Left lung (tissue), 10 donors: ENCODE data around the gene SMIM38. TPM values are rescaled to one million over a fixed set of nuclear protein-coding genes. Genes with fewer than 3 reads are reported as not detected.
"Not testable (repeated sequence)": the region's sequence is repeated elsewhere in the genome, so short reads cannot be mapped to it uniquely, and the experiment has no call there.

Experiments
- ATAC-seq: fragments of 200-7000 bp; cut with Tn5 transposase; one replicate; pipeline ENCODE4 v1.9.1; 2020; ENCODE audit warnings: moderate library complexity
- DNase-seq, 4 donors: peaks; one replicate each; pipeline ENCODE4 v3.0.0-alpha.2; 2013 to 2020
- H3K27ac ChIP-seq, 2 donors: fragments of 200-600 bp; sonication (generic) in 1 of 2; one replicate each; pipeline versions ENCODE4 v1.5.0 to v1.8.0; 2020 to 2021
- H3K27me3 ChIP-seq, 2 donors: fragments of 200-600 bp; sonication (generic) in 1 of 2; one replicate each; pipeline versions ENCODE4 v1.5.0 to v1.8.0; 2020 to 2021
- H3K36me3 ChIP-seq, 2 donors: fragments of 200-600 bp; sonication (generic) in 1 of 2; one replicate each; pipeline versions ENCODE4 v1.5.0 to v1.8.0; 2020 to 2021
- H3K4me1 ChIP-seq, 2 donors: fragments of 200-600 bp; one replicate each; pipeline ENCODE4 v1.8.0; 2021
- H3K4me3 ChIP-seq, 2 donors: fragments of 200-600 bp; sonication (generic) in 1 of 2; one replicate each; pipeline versions ENCODE4 v1.5.0 to v1.8.0; 2020 to 2021; ENCODE audit warnings: mild to moderate bottlenecking in 1 of 2
- H3K9me3 ChIP-seq, 2 donors: fragments of 200-600 bp; sonication (generic) in 1 of 2; one replicate each; pipeline versions ENCODE4 v1.5.0 to v1.8.0; 2020 to 2021
- CTCF ChIP-seq, 2 donors: fragments of 200-600 bp; sonication (generic) in 1 of 2; IDR thresholded peaks; one replicate each; pipeline versions ENCODE4 v1.5.0 to v1.8.0; 2021; ENCODE audit warnings: antibody characterized with exemption in 2 of 2
- intact Hi-C, 2 donors: fragments of 100-400 bp; cut with DNase I; formaldehyde crosslinking; loops; one replicate each; pipeline versions ENCODE4 v1.11.2 to v1.14.2; 2022
- polyA plus RNA-seq, 6 donors: library from polyadenylated mRNA; unstranded; fragments of 120-200 nt; gene quantifications; one replicate each; pipeline ENCODE4 v1.2.1, GENCODE V29; 2013; ENCODE audit not compliant: insufficient read length in 6 of 6
- total RNA-seq, 2 donors: library from RNA; stranded (reverse); fragmentation: NEBNext Ultra II Directional; extraction: Animal tissue kit (Norgen Biotek cat#: 25700); gene quantifications; one replicate each; pipeline ENCODE4 v1.2.1, GENCODE V29; 2021
- donor health status: DM: no; HTN: yes; CAD: no.
- donor health status: DM: no; HTN: no; CAD: no.

The SMIM38 gene
- total and polyA plus RNA-seq, 8 donors, result 0.09 to 1.3 (median 0.68) TPM

GRCh38 chr11:69131121-69131566 lies 24.6 kb upstream of the SMIM38 start:
- intact Hi-C loops, result no loop called here

GRCh38 chr11:69131644-69132300 lies 24.0 kb upstream of the SMIM38 start:
- intact Hi-C loops, result no loop called here
- H3K27me3 ChIP-seq, result no peaks in the 10 kb centered on the region
- no peak overlapping the region for H3K27ac ChIP-seq

More at GRCh38 chr11:69131121-69131566, 24.6 kb upstream of the SMIM38 start:
- ATAC-seq (peak; percentile 20), DNase-seq (peak in 1 of 4 donors; percentile 17)
- Histone ChIP-seq H3K4me3 (no peak overlapping the region), H3K4me1 (peaks cover 0 to 7% of the 10 kb centered on the region in 2 donors), H3K27ac (no peak overlapping the region), H3K27me3 (no peaks in the 10 kb centered on the region), H3K36me3 (no peaks in the 10 kb centered on the region), H3K9me3 (peaks cover 0 to 8% of the 10 kb centered on the region in 2 donors)
- TF ChIP-seq CTCF (IDR thresholded peaks at IDR 0.05), result no peak

GRCh38 chr11:69132301-69132670 lies 23.4 kb upstream of the SMIM38 start:
- no peak overlapping the region for H3K27ac ChIP-seq
- no peaks in the 10 kb centered on the region for H3K36me3 ChIP-seq
- H3K9me3 ChIP-seq, result peaks cover 0 to 8% of the 10 kb centered on the region in 2 donors
- TF ChIP-seq CTCF (IDR thresholded peaks at IDR 0.05), result no peak
- no peaks in the 10 kb centered on the region for H3K27me3 ChIP-seq
- intact Hi-C loops, result no loop called here
- H3K4me3 ChIP-seq, result no peak overlapping the region
- DNase-seq (peak in 1 of 4 donors; percentile 22), ATAC-seq (no peak)
- peaks cover 0 to 7% of the 10 kb centered on the region in 2 donors for H3K4me1 ChIP-seq

More at GRCh38 chr11:69131644-69132300, 24.0 kb upstream of the SMIM38 start:
- DNase-seq (peak in 3 of 4 donors; percentile 74 to 90 (median 74)), ATAC-seq (peak; percentile 97)
- Histone ChIP-seq H3K4me1 (peaks cover 0 to 7% of the 10 kb centered on the region in 2 donors), H3K36me3 (no peaks in the 10 kb centered on the region), H3K9me3 (peaks cover 0 to 8% of the 10 kb centered on the region in 2 donors), H3K4me3 (no peak overlapping the region)
- TF ChIP-seq CTCF (IDR thresholded peaks at IDR 0.05), result peak; percentile 70 to 77

- Histone ChIP-seq H3K36me3 (no peaks in the 10 kb centered on the region), H3K27ac (no peak overlapping the region), H3K4me3 (no peak overlapping the region), H3K27me3 (no peaks in the 10 kb centered on the region), H3K4me1 (peaks cover 0 to 7% of the 10 kb centered on the region in 2 donors), H3K9me3 (peaks cover 0 to 8% of the 10 kb centered on the region in 2 donors)
- ATAC-seq, result no peak
- no peak for TF ChIP-seq CTCF (IDR thresholded peaks at IDR 0.05)
- intact Hi-C loops, result no loop called here
- no peak for DNase-seq
Observed at GRCh38 chr11:69133251-69133650, 22.5 kb upstream of the SMIM38 start.

- H3K9me3 ChIP-seq, intact Hi-C loops: not testable (repeated sequence)
Observed at GRCh38 chr11:69134182-69134581, 21.6 kb upstream of the SMIM38 start.

More at GRCh38 chr11:69134182-69134581, 21.6 kb upstream of the SMIM38 start:
- DNase-seq, H3K36me3 ChIP-seq, H3K27me3 ChIP-seq, H3K4me3 ChIP-seq, ATAC-seq, H3K27ac ChIP-seq, H3K4me1 ChIP-seq: not testable (repeated sequence)
